CD4-positive, CD25-positive, alpha-beta regulatory T cell (primary cell): Measurements from ENCODE around the gene ZNF157. TPM values are rescaled to one million over a fixed set of nuclear protein-coding genes. Genes with fewer than 3 reads are reported as not detected.
"Not testable (repeated sequence)": the region's sequence is repeated elsewhere in the genome, so short reads cannot be mapped to it uniquely, and the experiment has no call there.

Experiments used
- ATAC-seq, 2 donors: fragments of 150-1000 bp; cut with Tn5 transposase; one replicate each; pipeline ENCODE4 v1.10.0; 2021; ENCODE audit warnings: low read depth in 2 of 2, moderate number of reproducible peaks in 2 of 2, moderate library complexity in 1 of 2
- DNase-seq, 3 donors: peaks; one replicate each; pipeline versions ENCODE4 v3.0.0 to v3.0.0-alpha.2; 2012 to 2022; ENCODE audit warnings: mixed read lengths in 1 of 3
- H3K27ac ChIP-seq: one replicate; pipeline ENCODE4 v1.7.0; 2013; ENCODE audit warnings: mild to moderate bottlenecking, low read length; ENCODE audit not compliant: insufficient read depth, poor library complexity, severe bottlenecking
- H3K27me3 ChIP-seq: one replicate; pipeline ENCODE4 v1.7.0; 2013; ENCODE audit warnings: low read length; ENCODE audit not compliant: control insufficient read depth, insufficient read depth
- H3K36me3 ChIP-seq: one replicate; pipeline ENCODE4 v1.7.0; 2013; ENCODE audit warnings: mild to moderate bottlenecking, low read length, moderate library complexity; ENCODE audit not compliant: control insufficient read depth, insufficient read depth
- H3K4me1 ChIP-seq: 2 replicates; pipeline ENCODE4 v1.7.0; 2013; ENCODE audit warnings: mild to moderate bottlenecking, low read length; ENCODE audit not compliant: insufficient read depth, control insufficient read depth, poor library complexity, severe bottlenecking
- H3K4me3 ChIP-seq: one replicate; pipeline ENCODE4 v1.7.0; 2013; ENCODE audit warnings: low read depth, mild to moderate bottlenecking, low read length, moderate library complexity
- H3K9me3 ChIP-seq, 2 experiments: 1 replicate in 1 of 2; 2 replicates in 1 of 2; pipeline ENCODE4 v1.7.0; 2013; ENCODE audit warnings: low read length in 2 of 2, mild to moderate bottlenecking in 1 of 2, moderate library complexity in 1 of 2; ENCODE audit not compliant: control insufficient read depth in 2 of 2
- H3K27ac Mint-ChIP-seq, 3 donors: one replicate each; pipeline ENCODE4 v1.8.0; 2020 to 2022; ENCODE audit warnings: mild to moderate bottlenecking in 3 of 3, mixed read lengths in 3 of 3, moderate library complexity in 2 of 3
- H3K27me3 Mint-ChIP-seq: one replicate; pipeline ENCODE4 v1.8.0; 2022; ENCODE audit warnings: mild to moderate bottlenecking, mixed read lengths
- H3K36me3 Mint-ChIP-seq: one replicate; pipeline ENCODE4 v1.8.0; 2020; ENCODE audit warnings: mixed read lengths
- H3K4me1 Mint-ChIP-seq, 4 donors: one replicate each; pipeline ENCODE4 v1.8.0; 2020 to 2022; ENCODE audit warnings: mixed read lengths in 4 of 4, mild to moderate bottlenecking in 1 of 4
- H3K4me3 Mint-ChIP-seq, 4 donors: one replicate each; pipeline ENCODE4 v1.8.0; 2020 to 2022; ENCODE audit warnings: mild to moderate bottlenecking in 4 of 4, mixed read lengths in 4 of 4, moderate library complexity in 3 of 4
- H3K9me3 Mint-ChIP-seq, 7 donors: one replicate each; pipeline ENCODE4 v1.8.0; 2020 to 2022; ENCODE audit warnings: mixed read lengths in 7 of 7, mild to moderate bottlenecking in 3 of 7, moderate library complexity in 2 of 7
- polyA plus RNA-seq, 4 donors: library from polyadenylated mRNA; unstranded; fragments of 300-500 nt; fragmentation: Illumina TruSeq; gene quantifications; one replicate each; pipeline ENCODE4 v1.2.3, GENCODE V29; 2021
- total RNA-seq: library from RNA; stranded (reverse); gene quantifications from one replicate; pipeline ENCODE4 v1.2.3, GENCODE V29; 2022

ZNF157 gene
- total RNA-seq (0.17 TPM), polyA plus RNA-seq (under 1 TPM in 3 of 4 donors, not detected in 1; 0.17 to 0.91 (median 0.46) TPM)

DNA sequence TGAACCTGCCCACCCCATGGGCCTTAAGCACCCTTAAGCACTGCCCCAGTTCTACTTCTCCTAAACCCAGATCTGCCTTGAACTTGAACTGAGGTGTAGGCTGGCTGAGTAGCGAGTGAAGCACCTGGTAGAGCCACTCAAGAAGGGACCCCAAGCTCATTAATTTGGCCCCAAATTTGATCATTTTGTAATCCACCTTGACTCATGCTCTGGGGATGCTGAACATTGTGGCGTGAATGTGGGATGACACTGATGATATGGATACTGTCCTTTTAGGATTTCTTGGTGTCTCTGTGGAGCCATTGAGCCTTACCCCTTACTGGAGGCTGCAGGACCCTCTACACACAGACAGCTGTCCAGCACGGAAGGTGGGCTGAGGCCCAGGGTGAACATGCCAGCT, at the start of gene ZNF157:
TSS of gene ZNF157 (plus strand) at position 301 of the 400 bp plus-strand sequence. CDS start at position 392, 91 bp downstream.
- ATAC-seq, result no peak
- no peaks in the 10 kb centered on the region for H3K9me3 Mint-ChIP-seq
- no peak within 1 kb of the TSS for H3K4me3 ChIP-seq

GRCh38 chrX:47321386-47321785, 49.0 kb upstream of the ZNF157 start:
- Histone ChIP-seq H3K36me3 (no peaks in the 10 kb centered on the region), H3K27ac (no peak overlapping the region), H3K4me3 (no peak overlapping the region), H3K27me3 (no peaks in the 10 kb centered on the region), H3K4me1 (no peaks in the 10 kb centered on the region), H3K9me3 (no peaks in the 10 kb centered on the region)
- ATAC-seq, result no peak
- H3K4me1 Mint-ChIP-seq, result no peaks in the 10 kb centered on the region
- H3K9me3 Mint-ChIP-seq, result no peaks in the 10 kb centered on the region
- H3K4me3 Mint-ChIP-seq, result no peak overlapping the region
- DNase-seq, result no peak
- no peak overlapping the region for H3K27ac Mint-ChIP-seq
- no peaks in the 10 kb centered on the region for H3K27me3 Mint-ChIP-seq
- H3K36me3 Mint-ChIP-seq, result no peaks in the 10 kb centered on the region

More for the DNA sequence above, at the start of gene ZNF157:
- H3K36me3 ChIP-seq, result no peaks in the 10 kb centered on the region
- no peak within 1 kb of the TSS for H3K27ac ChIP-seq
- H3K27me3 ChIP-seq, result no peaks in the 10 kb centered on the region
- peaks cover 4 to 18% (median 8%) of the 10 kb centered on the region in 4 donors for H3K4me1 Mint-ChIP-seq
- no peaks in the 10 kb centered on the region for H3K4me1 ChIP-seq
- H3K27me3 Mint-ChIP-seq, result no peaks in the 10 kb centered on the region
- H3K36me3 Mint-ChIP-seq, result no peaks in the 10 kb centered on the region
- H3K9me3 ChIP-seq, result no peaks in the 10 kb centered on the region
- peak within 1 kb of the TSS in 1 of 3 donors; percentile 52 for H3K27ac Mint-ChIP-seq
- no peak for DNase-seq
- peak within 1 kb of the TSS in 1 of 4 donors; percentile 49 for H3K4me3 Mint-ChIP-seq

GRCh38 chrX:47321823-47322371, 48.5 kb upstream of the ZNF157 start:
- Mint-ChIP-seq H3K36me3 (no peaks in the 10 kb centered on the region), H3K4me3 (no peak overlapping the region), H3K27me3 (no peaks in the 10 kb centered on the region), H3K27ac (no peak overlapping the region), H3K4me1 (no peaks in the 10 kb centered on the region), H3K9me3 (no peaks in the 10 kb centered on the region)
- Histone ChIP-seq H3K4me3 (no peak overlapping the region), H3K27me3 (no peaks in the 10 kb centered on the region), H3K27ac (no peak overlapping the region), H3K4me1 (no peaks in the 10 kb centered on the region), H3K36me3 (no peaks in the 10 kb centered on the region), H3K9me3 (no peaks in the 10 kb centered on the region)
- ATAC-seq, result no peak
- no peak for DNase-seq

- no peaks in the 10 kb centered on the region for H3K27me3 ChIP-seq
- no peak for DNase-seq
- Mint-ChIP-seq H3K9me3 (no peaks in the 10 kb centered on the region), H3K27ac (no peak overlapping the region), H3K4me1 (no peaks in the 10 kb centered on the region), H3K4me3 (no peak overlapping the region), H3K36me3 (no peaks in the 10 kb centered on the region), H3K27me3 (no peaks in the 10 kb centered on the region)
- H3K36me3 ChIP-seq, result no peaks in the 10 kb centered on the region
- ATAC-seq, result no peak
- no peak overlapping the region for H3K4me3 ChIP-seq
- no peaks in the 10 kb centered on the region for H3K9me3 ChIP-seq
- H3K4me1 ChIP-seq, result no peaks in the 10 kb centered on the region
- H3K27ac ChIP-seq, result no peak overlapping the region
Measured at GRCh38 chrX:47327902-47328301, 42.5 kb upstream of the ZNF157 start.

- not testable (repeated sequence) for ATAC-seq
Measured at GRCh38 chrX:47332729-47333128, 37.6 kb upstream of the ZNF157 start.

DNA sequence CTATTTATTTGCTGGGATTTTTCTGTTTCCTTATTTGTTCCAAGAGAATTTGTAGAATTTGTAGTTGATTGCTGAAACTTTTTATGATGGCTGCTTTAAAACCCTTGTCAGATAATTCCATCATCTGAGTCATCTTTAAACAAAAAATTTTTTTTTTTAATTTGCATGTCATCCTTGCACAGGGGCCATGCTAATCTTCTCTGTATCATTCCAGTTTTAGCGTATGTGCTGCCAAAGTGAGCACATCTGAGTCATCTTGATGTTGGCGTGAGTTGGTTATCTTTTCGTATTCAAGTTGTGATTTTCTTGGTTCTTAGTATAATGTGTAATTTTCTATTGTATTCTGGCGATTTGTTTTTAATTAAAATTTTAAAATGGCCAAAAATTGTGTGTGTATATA, 18.7 kb upstream of the ZNF157 start:
- H3K36me3 ChIP-seq, result no peaks in the 10 kb centered on the region
- peaks cover 0 to 2% (median 0%) of the 10 kb centered on the region in 7 donors for H3K9me3 Mint-ChIP-seq
- H3K4me1 ChIP-seq, result no peaks in the 10 kb centered on the region
- no peak overlapping the region for H3K4me3 ChIP-seq
- no peaks in the 10 kb centered on the region for H3K36me3 Mint-ChIP-seq
- DNase-seq, result no peak
- H3K9me3 ChIP-seq, result no peaks in the 10 kb centered on the region
- H3K4me1 Mint-ChIP-seq, result no peaks in the 10 kb centered on the region
- H3K27me3 Mint-ChIP-seq, result no peaks in the 10 kb centered on the region
- no peaks in the 10 kb centered on the region for H3K27me3 ChIP-seq
- no peak overlapping the region for H3K4me3 Mint-ChIP-seq
- H3K27ac Mint-ChIP-seq, result no peak overlapping the region
- ATAC-seq, result no peak
- no peak overlapping the region for H3K27ac ChIP-seq

More at GRCh38 chrX:47332729-47333128, 37.6 kb upstream of the ZNF157 start:
- not testable (repeated sequence) for H3K9me3 Mint-ChIP-seq, H3K27ac Mint-ChIP-seq, H3K36me3 ChIP-seq, H3K9me3 ChIP-seq, H3K4me1 ChIP-seq, DNase-seq, H3K4me1 Mint-ChIP-seq, H3K36me3 Mint-ChIP-seq, H3K4me3 Mint-ChIP-seq, H3K27ac ChIP-seq, H3K27me3 Mint-ChIP-seq, H3K4me3 ChIP-seq, H3K27me3 ChIP-seq

DNA sequence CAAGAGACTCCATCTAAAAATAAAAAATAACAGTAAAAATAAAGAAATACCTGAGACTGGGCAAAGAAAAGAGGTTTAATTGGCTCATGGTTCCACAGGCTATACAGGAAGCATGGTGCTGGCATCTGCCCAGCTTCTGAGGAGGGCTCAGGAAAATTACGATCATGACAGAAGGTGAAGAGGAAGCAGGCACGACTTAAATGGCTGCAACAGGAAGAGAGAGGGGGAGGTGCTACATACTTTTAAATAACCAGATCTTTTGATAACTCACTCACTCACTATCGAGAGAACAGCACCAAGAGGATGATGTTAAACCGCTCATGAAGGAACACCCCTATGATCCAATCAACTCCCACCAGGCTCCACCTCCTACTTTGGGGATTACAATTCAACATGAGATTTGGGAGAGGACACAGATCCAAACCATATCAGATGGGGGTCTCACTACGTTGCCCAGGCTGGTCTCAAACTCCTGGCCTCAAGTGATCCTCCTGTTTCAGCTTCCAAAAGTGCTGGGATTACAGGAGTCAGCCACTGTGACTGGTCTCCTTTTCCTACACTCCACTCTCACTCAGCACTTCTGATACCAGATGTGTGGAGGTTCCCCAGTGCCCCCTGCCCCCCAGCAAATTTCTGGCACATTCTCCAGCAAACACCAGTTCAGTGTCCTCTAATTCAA, 11.9 kb upstream of the ZNF157 start:
- H3K9me3 ChIP-seq, result no peaks in the 10 kb centered on the region
- Mint-ChIP-seq H3K27me3 (no peaks in the 10 kb centered on the region), H3K36me3 (no peaks in the 10 kb centered on the region), H3K4me3 (peak overlapping the region; percentile 57 to 82 (median 69)), H3K27ac (peak overlapping the region; percentile 89 to 91 (median 90)), H3K4me1 (peaks cover 0 to 32% (median 13%) of the 10 kb centered on the region in 4 donors), H3K9me3 (peaks cover 0 to 1% (median 0%) of the 10 kb centered on the region in 7 donors)
- H3K27me3 ChIP-seq, result no peaks in the 10 kb centered on the region
- peaks cover 13% of the 10 kb centered on the region for H3K4me1 ChIP-seq
- H3K4me3 ChIP-seq, result peak overlapping the region; percentile 67
- ATAC-seq (peak; percentile 57 to 58), DNase-seq (peak in 2 of 3 donors; percentile 49 to 68)
- H3K27ac ChIP-seq, result peak overlapping the region; percentile 57
- no peaks in the 10 kb centered on the region for H3K36me3 ChIP-seq
